Gastrocnemius medialis (tissue), 4 donors: ENCODE data around the gene AFAP1L2. TPM values are rescaled to one million over a fixed set of nuclear protein-coding genes. Genes with fewer than 3 reads are reported as not detected.
"Not testable (repeated sequence)": the region's sequence is repeated elsewhere in the genome, so short reads cannot be mapped to it uniquely, and the experiment has no call there.

Experiments
- ATAC-seq, 2 donors: fragments of 150-250 bp; one replicate each; pipeline ENCODE4 v1.9.1; 2016
- DNase-seq, 2 donors: peaks; one replicate each; pipeline ENCODE4 v3.0.0-alpha.2; 2019
- H3K27ac ChIP-seq, 4 donors: fragments of 200-600 bp; sonication (generic); 1 replicate in 1 of 4; 2 replicates in 3 of 4; pipeline ENCODE4 v1.5.1; 2016 to 2018; ENCODE audit warnings: mild to moderate bottlenecking in 2 of 4, moderate library complexity in 1 of 4
- H3K27me3 ChIP-seq, 3 donors: fragments of 200-600 bp; sonication (generic) in 2 of 3; 1 replicate in 1 of 3; 2 replicates in 2 of 3; pipeline versions ENCODE4 v1.5.1 to v1.6.0; 2016 to 2019; ENCODE audit warnings: mild to moderate bottlenecking in 1 of 3, moderate library complexity in 1 of 3
- H3K36me3 ChIP-seq, 2 donors: fragments of 200-600 bp; sonication (generic) in 1 of 2; one replicate each; pipeline ENCODE4 v1.5.1; 2017 to 2018
- H3K4me1 ChIP-seq, 2 donors: fragments of 200-600 bp; sonication (generic) in 1 of 2; one replicate each; pipeline ENCODE4 v1.5.1; 2016 to 2017; ENCODE audit warnings: mild to moderate bottlenecking in 2 of 2
- H3K4me3 ChIP-seq, 4 donors: fragments of 200-600 bp; sonication (generic) in 3 of 4; 1 replicate in 1 of 4; 2 replicates in 3 of 4; pipeline ENCODE4 v1.5.1; 2016 to 2019; ENCODE audit warnings: mild to moderate bottlenecking in 2 of 4
- H3K9me3 ChIP-seq, 3 donors: fragments of 200-600 bp; sonication (generic) in 2 of 3; 1 replicate in 1 of 3; 2 replicates in 2 of 3; pipeline ENCODE4 v1.5.1; 2016 to 2019
- POLR2A ChIP-seq, 2 donors: fragments of 450-650 bp; IDR thresholded peaks; one replicate each; pipeline ENCODE4 v1.6.1; 2017; ENCODE audit warnings: antibody characterized with exemption in 2 of 2, mild to moderate bottlenecking in 2 of 2, moderate library complexity in 2 of 2
- in situ Hi-C, 4 donors: fragments of 200-750 bp; cut with MboI; loops; one replicate each; pipeline versions ENCODE4 v1.15.0 to v1.8.0; 2017; ENCODE audit warnings: low sequenced_read_pairs in 4 of 4
- intact Hi-C: fragments of 100-400 bp; cut with DNase I; formaldehyde crosslinking; loops from one replicate; pipeline ENCODE4 v1.15.1; 2023; ENCODE audit warnings: low total_unique reads
- total RNA-seq, 4 donors: library from RNA; depleted of rRNA; stranded (reverse); fragments of >200 nt; gene quantifications; one replicate each; pipeline versions ENCODE4 v1.1.0 to v1.2.3, GENCODE V29; 2016
- TF ChIP-seq, protein P1 (sequence below), 5 experiments: fragments of 450-650 bp in 3 of 5; fragments of 200-600 bp in 2 of 5; sonication (generic) in 2 of 5; IDR thresholded peaks in 4 of 5; conservative IDR thresholded peaks in 1 of 5; 1 replicate in 4 of 5; 2 replicates in 1 of 5; pipeline ENCODE4 v1.5.1; 2016 to 2019; ENCODE audit warnings: antibody characterized with exemption in 5 of 5, mild to moderate bottlenecking in 3 of 5, moderate library complexity in 3 of 5

The AFAP1L2 gene
- total RNA-seq, 4 donors from 2014 or later, result 1.3 to 3.5 (median 2.1) TPM

DNA sequence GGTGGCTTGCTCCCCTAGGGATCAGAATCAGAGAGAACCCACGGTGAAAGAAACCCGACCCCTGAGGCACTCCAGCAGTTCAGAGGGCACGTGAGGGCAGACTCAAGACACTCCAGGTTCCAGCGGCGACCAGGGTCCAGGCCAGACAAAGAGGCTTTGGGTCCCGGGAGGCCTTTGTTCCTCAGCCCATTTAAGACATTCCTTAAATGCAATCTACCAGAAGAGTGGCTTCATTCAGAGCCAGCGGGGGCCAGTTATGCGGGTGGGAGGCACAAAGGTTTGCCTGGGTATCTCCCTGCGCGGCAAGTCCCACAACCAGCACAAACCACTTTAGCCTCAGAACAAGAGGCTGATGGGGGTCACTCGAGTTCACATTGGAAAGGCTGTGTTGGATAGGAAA lies 53.6 kb downstream of the AFAP1L2 start:
- H3K27me3 ChIP-seq, result no peaks in the 10 kb centered on the region
- ATAC-seq (no peak), DNase-seq (no peak)
- TF ChIP-seq POLR2A (IDR thresholded peaks at IDR 0.05), result no peak
- TF ChIP-seq, protein P1, sequence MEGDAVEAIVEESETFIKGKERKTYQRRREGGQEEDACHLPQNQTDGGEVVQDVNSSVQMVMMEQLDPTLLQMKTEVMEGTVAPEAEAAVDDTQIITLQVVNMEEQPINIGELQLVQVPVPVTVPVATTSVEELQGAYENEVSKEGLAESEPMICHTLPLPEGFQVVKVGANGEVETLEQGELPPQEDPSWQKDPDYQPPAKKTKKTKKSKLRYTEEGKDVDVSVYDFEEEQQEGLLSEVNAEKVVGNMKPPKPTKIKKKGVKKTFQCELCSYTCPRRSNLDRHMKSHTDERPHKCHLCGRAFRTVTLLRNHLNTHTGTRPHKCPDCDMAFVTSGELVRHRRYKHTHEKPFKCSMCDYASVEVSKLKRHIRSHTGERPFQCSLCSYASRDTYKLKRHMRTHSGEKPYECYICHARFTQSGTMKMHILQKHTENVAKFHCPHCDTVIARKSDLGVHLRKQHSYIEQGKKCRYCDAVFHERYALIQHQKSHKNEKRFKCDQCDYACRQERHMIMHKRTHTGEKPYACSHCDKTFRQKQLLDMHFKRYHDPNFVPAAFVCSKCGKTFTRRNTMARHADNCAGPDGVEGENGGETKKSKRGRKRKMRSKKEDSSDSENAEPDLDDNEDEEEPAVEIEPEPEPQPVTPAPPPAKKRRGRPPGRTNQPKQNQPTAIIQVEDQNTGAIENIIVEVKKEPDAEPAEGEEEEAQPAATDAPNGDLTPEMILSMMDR (IDR thresholded peaks at IDR 0.05 in 4 of 5, conservative IDR thresholded peaks at IDR 0.05 in 1 of 5), result no peak
- in situ Hi-C loops (no loop called here), intact Hi-C loops (no loop called here)
- peak overlapping the region in 1 of 4 donors; percentile 18 for H3K27ac ChIP-seq
- no peaks in the 10 kb centered on the region for H3K9me3 ChIP-seq
- no peaks in the 10 kb centered on the region for H3K4me1 ChIP-seq
- H3K4me3 ChIP-seq, result no peak overlapping the region
- H3K36me3 ChIP-seq, result no peaks in the 10 kb centered on the region

DNA sequence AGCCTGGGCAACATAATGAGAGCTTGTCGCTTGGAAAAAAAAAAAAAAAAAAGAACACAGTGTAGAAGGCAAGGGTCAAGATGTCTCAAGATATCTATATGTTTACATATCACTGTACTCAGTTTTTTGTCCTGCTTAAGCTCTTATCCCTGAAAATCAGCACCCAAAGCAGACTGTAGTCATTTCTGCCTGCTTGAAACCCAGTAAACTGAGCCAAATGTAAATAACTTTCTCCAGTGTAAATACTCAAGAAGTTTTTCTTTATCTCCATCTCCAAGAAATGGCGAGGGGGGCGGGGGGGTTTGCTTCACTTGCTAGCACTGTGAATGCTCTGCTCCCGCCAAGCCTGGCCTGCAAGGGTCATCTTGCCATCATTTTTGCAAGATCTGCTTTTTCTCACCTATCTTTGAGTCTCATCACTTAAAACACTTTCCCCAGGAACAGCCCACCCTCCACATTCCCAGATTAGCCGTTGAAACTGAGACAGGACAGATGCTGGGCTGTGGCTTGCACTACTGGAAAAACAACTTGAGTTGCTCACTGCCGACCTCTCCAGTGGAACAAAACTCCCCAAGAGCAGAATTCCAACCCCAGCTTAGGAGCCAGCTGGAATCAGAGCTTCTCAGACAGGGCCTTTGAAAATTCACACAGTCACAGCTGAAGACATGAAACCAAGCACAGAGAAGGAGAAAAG lies 54.6 kb downstream of the AFAP1L2 start:
- in situ Hi-C loops, result no loop called here
- no peak for ATAC-seq

DNA sequence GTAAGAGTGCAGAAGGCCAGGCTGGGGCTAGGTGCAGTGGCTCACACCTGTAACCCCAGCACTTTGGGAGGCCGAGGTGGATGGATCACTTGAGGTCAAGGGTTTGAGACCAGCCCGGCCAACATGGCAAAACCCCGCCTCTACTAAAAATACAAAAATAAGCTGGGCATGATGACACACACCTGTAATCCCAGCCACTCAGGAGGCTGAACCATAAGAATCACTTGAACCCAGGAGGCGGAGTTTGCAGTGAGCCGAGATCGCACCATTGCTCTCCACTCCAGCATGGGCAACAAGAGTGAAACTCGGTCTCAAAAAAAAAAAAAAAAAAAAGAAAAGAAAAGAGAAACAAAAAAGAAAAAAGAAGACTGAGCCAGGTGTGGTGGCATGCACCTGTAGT lies 55.2 kb downstream of the AFAP1L2 start:
- ATAC-seq, DNase-seq, H3K36me3 ChIP-seq, H3K9me3 ChIP-seq, H3K27ac ChIP-seq, H3K27me3 ChIP-seq, in situ Hi-C loops, H3K4me1 ChIP-seq, intact Hi-C loops, H3K4me3 ChIP-seq: not testable (repeated sequence)

More for the DNA sequence above, 54.6 kb downstream of the AFAP1L2 start:
- no peak overlapping the region for H3K4me3 ChIP-seq
- H3K27ac ChIP-seq, result no peak overlapping the region
- intact Hi-C loops, result no loop called here
- H3K36me3 ChIP-seq, result no peaks in the 10 kb centered on the region
- H3K4me1 ChIP-seq, result no peaks in the 10 kb centered on the region
- TF ChIP-seq POLR2A (IDR thresholded peaks at IDR 0.05), result no peak
- TF ChIP-seq, protein P1 (IDR thresholded peaks at IDR 0.05 in 4 of 5, conservative IDR thresholded peaks at IDR 0.05 in 1 of 5), result no peak
- no peaks in the 10 kb centered on the region for H3K27me3 ChIP-seq
- DNase-seq, result no peak
- no peaks in the 10 kb centered on the region for H3K9me3 ChIP-seq

DNA sequence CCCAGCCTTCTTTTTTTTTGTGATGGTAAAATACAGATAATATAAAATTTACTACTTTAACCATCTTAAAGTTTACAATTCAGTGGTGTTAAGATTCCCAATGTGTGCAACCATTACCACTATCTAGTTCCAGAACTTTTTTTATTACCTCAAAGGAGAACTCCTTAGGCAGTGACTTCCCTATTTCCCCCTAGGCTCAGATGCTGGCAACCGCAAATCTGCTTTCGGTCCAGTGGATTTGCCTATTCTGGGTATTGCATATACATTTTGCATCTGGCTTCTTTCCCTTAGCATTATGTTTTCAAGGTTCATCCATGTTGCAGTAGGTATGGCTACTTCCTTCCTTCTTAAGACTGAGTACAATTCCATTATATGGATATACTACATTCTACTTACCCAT lies 56.5 kb downstream of the AFAP1L2 start:
- Histone ChIP-seq H3K27me3 (no peaks in the 10 kb centered on the region), H3K9me3 (no peaks in the 10 kb centered on the region), H3K27ac (no peak overlapping the region), H3K4me3 (no peak overlapping the region), H3K36me3 (no peaks in the 10 kb centered on the region), H3K4me1 (no peaks in the 10 kb centered on the region)
- ATAC-seq, result no peak
- intact Hi-C loops, result no loop called here
- in situ Hi-C loops, result no loop called here
- TF ChIP-seq, protein P1 (IDR thresholded peaks at IDR 0.05 in 4 of 5, conservative IDR thresholded peaks at IDR 0.05 in 1 of 5), result no peak
- TF ChIP-seq POLR2A (IDR thresholded peaks at IDR 0.05), result no peak
- no peak for DNase-seq

DNA sequence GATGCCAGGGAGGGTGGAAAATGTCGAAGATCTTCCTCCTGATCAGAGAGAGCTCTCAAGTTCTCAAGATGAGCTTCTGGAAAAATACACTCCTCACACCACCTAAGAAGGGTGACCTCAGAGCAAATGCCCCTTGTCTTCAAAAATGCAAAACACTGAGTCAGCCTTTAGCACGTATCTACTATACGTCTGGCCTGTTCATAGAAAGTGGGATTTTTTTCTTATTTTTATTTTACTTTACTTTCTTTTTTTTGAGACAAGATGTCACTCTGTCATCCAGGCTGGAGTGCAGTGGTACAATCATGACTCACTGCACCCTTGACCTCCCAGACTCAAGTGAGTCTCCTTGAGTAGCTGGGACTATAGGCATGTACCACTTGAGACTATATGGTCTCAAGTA lies 57.1 kb downstream of the AFAP1L2 start:
- H3K4me3 ChIP-seq, result no peak overlapping the region
- no peak for ATAC-seq
- no peaks in the 10 kb centered on the region for H3K4me1 ChIP-seq
- H3K9me3 ChIP-seq, result no peaks in the 10 kb centered on the region
- H3K36me3 ChIP-seq, result no peaks in the 10 kb centered on the region
- no peaks in the 10 kb centered on the region for H3K27me3 ChIP-seq
- no peak for DNase-seq
- H3K27ac ChIP-seq, result peak overlapping the region in 1 of 4 donors; percentile 10
- intact Hi-C loops (no loop called here), in situ Hi-C loops (no loop called here)
- no peak for TF ChIP-seq POLR2A (IDR thresholded peaks at IDR 0.05)
- TF ChIP-seq, protein P1 (IDR thresholded peaks at IDR 0.05 in 4 of 5, conservative IDR thresholded peaks at IDR 0.05 in 1 of 5), result no peak
